T-helper 9 cell (primary cell): ENCODE measurements around the gene ZNF234.
"Not testable (repeated sequence)": the region's sequence is repeated elsewhere in the genome, so short reads cannot be mapped to it uniquely, and the experiment has no call there.

ENCODE experiments used
- DNase-seq: peaks from one replicate; pipeline ENCODE4 v3.0.0-alpha.2; 2020
- total RNA-seq, 2 donors: gene quantifications; one replicate each; lab custom pipeline; 2026; lab: John Stamatoyannopoulos, UW

Gene ZNF234
- 6.5 to 25.0 reads per million in 2 donors for total RNA-seq

- DNase-seq: peak; percentile 40
Measured at GRCh38 chr19:44141191-44142058, at the start of gene ZNF234. ZNF234 (plus strand) TSS chr19:44141554; CDS start chr19:44144633, 3,079 bp downstream.

- DNase-seq: no peak
Measured at GRCh38 chr19:44092108-44092507, 49.2 kb upstream of the ZNF234 start.

GRCh38 chr19:44093931-44094765 is 47.2 kb upstream of the ZNF234 start, which contains the start of gene ZNF224:
ZNF224 (plus strand) TSS chr19:44094361; CDS start chr19:44097874, 3,513 bp downstream.
- peak; percentile 64 for DNase-seq

- DNase-seq: no peak
Measured at GRCh38 chr19:44107751-44108150, 33.6 kb upstream of the ZNF234 start.

- no peak for DNase-seq
Measured at GRCh38 chr19:44109458-44109857, 31.9 kb upstream of the ZNF234 start.

GRCh38 chr19:44111910-44112463 is 29.4 kb upstream of the ZNF234 start:
- no peak for DNase-seq

GRCh38 chr19:44112802-44113137 is 28.6 kb upstream of the ZNF234 start:
- DNase-seq: no peak

- DNase-seq: peak; percentile 55
Measured at GRCh38 chr19:44113138-44113783, 28.1 kb upstream of the ZNF234 start, which contains the start of gene ZNF225. ZNF225 (plus strand) TSS chr19:44113399; CDS start chr19:44115828, 2,429 bp downstream.

GRCh38 chr19:44113784-44114390 is 27.5 kb upstream of the ZNF234 start:
- no peak for DNase-seq

- DNase-seq: not testable (repeated sequence)
Measured at GRCh38 chr19:44121162-44121561, 20.2 kb upstream of the ZNF234 start.

GRCh38 chr19:44131955-44132354 is 9.4 kb upstream of the ZNF234 start:
- no peak for DNase-seq

GRCh38 chr19:44142059-44142433 is 692 bp downstream of the ZNF234 start:
- DNase-seq: no peak

- no peak for DNase-seq
Measured at GRCh38 chr19:44149776-44150175, 8.4 kb downstream of the ZNF234 start.

- DNase-seq: no peak
Measured at GRCh38 chr19:44151491-44151890, 10.1 kb downstream of the ZNF234 start.

GRCh38 chr19:44156475-44156874 is 15.1 kb downstream of the ZNF234 start:
- no peak for DNase-seq

- no peak for DNase-seq
Measured at GRCh38 chr19:44163789-44164188, 22.4 kb downstream of the ZNF234 start.

- DNase-seq: no peak
Measured at GRCh38 chr19:44164327-44164672, 22.9 kb downstream of the ZNF234 start.

- peak; percentile 49 for DNase-seq
Measured at GRCh38 chr19:44164673-44165512, 23.5 kb downstream of the ZNF234 start, which contains the start of gene ZNF226. ZNF226 (plus strand) TSS chr19:44165100; CDS start chr19:44170081, 4,981 bp downstream.

GRCh38 chr19:44170660-44171059 is 29.3 kb downstream of the ZNF234 start:
- DNase-seq: not testable (repeated sequence)

- no peak for DNase-seq
Measured at GRCh38 chr19:44176590-44176989, 35.2 kb downstream of the ZNF234 start.

- no peak for DNase-seq
Measured at GRCh38 chr19:44180968-44181367, 39.6 kb downstream of the ZNF234 start.
